GM12873 (cell line): ENCODE measurements around the gene KDM8.

Source experiments
- CTCF ChIP-seq: IDR thresholded peaks from 2 replicates; pipeline ENCODE4 v1.5.1; 2012; ENCODE audit warnings: low read depth, mild to moderate bottlenecking, moderate library complexity, low read length, control low read depth; ENCODE audit not compliant: insufficient read depth; ENCODE audit errors: missing control alignments

KDM8 gene

GRCh38 chr16:27238016-27238587, 34.8 kb downstream of the KDM8 start:
- no peak for TF ChIP-seq CTCF

- no peak for TF ChIP-seq CTCF
These were observed 35.3 kb downstream of the KDM8 start for GRCh38 chr16:27238591-27238990.

DNA sequence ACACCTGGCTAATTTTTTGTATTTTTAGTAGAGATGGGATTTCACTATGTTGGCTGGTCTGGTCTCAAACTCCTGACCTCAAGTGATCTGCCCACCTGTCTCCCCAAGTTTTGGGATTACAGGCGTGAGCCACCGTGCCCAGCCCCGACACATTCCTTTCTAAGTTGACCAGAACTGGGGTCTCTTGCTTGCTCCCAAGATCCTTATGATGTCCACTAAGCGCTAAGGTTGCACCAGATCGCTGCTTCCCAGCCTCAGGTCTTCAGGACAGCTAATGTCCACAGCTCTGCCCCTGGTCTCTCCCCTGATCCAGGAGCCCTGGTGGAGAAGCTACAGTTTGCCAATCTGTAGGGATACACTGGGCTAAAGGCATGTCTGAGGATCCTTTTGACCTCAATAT, 35.7 kb downstream of the KDM8 start:
- TF ChIP-seq CTCF, result no peak

- TF ChIP-seq CTCF, result no peak
These were observed 36.8 kb downstream of the KDM8 start for GRCh38 chr16:27239906-27240655.

DNA sequence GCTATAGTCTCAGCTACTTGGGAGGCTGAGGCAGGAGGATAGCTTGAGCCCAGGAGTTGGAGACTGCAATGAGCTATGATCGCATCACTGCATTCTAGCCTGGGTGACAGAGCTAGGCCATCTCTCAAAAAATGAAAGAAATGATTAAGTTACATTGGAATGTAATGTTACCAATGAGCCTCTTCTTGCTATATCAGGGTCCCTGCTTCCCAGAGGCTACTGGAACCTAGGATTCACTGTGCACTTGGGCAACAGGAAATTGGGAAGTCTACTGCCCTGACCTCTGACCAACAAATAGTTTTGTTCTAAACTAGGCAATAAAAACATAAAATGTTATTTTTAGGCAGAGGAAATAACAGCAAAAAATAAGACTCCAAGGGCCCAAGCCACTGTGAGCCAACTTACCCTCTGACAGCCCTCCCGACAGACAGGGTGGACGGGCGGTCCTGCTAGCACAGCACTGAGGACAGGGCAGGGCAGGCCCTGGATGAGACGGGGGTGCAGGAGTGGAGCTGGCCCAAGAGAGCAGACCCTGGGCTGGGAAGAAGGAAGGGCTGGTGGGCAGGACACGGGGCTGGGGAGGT, 37.7 kb downstream of the KDM8 start:
- no peak for TF ChIP-seq CTCF

- TF ChIP-seq CTCF, result no peak
These were observed 38.3 kb downstream of the KDM8 start for GRCh38 chr16:27241658-27242057.

- no peak for TF ChIP-seq CTCF
These were observed 39.1 kb downstream of the KDM8 start for GRCh38 chr16:27242398-27242797.
